Measurements from ENCODE around the gene GDPD2.
A peak's percentile ranks its signal among the peaks of the same experiment; 100 is the strongest.
"Not testable (repeated sequence)": the region's sequence is repeated elsewhere in the genome, so short reads cannot be mapped to it uniquely, and the experiment has no call there.

GDPD2 gene, protein sequence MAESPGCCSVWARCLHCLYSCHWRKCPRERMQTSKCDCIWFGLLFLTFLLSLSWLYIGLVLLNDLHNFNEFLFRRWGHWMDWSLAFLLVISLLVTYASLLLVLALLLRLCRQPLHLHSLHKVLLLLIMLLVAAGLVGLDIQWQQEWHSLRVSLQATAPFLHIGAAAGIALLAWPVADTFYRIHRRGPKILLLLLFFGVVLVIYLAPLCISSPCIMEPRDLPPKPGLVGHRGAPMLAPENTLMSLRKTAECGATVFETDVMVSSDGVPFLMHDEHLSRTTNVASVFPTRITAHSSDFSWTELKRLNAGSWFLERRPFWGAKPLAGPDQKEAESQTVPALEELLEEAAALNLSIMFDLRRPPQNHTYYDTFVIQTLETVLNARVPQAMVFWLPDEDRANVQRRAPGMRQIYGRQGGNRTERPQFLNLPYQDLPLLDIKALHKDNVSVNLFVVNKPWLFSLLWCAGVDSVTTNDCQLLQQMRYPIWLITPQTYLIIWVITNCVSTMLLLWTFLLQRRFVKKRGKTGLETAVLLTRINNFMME

DNA sequence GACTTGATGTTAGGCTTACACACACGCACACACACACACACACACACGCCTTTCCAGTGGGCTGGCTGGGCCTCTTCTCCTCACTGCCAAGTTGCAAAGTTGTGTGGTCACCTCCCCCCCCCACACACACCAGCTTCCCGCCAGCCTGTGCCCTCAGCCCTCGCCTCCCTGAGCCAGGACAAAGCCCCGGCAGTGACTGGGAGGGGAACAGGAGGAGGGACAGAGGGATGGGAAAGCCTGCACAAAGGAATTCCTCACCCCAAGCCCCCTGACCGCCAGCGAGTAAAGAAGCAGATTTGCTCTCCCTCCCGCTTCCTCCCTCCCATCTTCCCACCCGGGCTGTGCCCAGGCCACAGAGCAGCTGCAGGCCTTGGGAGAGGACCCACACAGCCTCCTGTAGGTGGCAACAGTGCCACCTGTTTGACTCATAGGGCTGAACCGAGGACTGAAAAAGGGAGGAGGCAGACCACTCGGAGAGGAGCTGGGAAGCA is at the start of gene GDPD2:
Gene GDPD2 (plus strand): TSS at position 464 of the 491 bp plus-strand sequence. CDS start 1,671 bp downstream, outside the sequence.
- peak; percentile 21 for DNase-seq

DNA sequence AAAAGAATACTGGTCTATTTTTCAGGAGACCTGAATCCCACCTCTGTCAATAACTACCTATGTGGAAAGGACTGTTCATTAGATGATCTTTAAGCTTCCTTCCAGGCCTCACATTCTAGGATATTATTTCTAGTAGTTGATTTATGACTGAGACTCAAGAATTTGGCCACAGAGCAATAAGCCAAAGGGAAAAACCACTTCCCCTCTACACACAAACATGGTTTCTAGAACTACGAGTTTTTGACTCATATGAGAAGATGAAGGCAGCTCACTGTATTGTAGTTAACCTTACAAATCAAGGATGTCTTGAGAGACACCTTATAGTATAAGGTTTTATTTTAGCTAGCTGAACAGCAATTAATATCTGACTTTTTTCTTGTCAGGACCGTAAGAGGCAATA is 36.9 kb upstream of the GDPD2 start:
- DNase-seq = no peak

DNA sequence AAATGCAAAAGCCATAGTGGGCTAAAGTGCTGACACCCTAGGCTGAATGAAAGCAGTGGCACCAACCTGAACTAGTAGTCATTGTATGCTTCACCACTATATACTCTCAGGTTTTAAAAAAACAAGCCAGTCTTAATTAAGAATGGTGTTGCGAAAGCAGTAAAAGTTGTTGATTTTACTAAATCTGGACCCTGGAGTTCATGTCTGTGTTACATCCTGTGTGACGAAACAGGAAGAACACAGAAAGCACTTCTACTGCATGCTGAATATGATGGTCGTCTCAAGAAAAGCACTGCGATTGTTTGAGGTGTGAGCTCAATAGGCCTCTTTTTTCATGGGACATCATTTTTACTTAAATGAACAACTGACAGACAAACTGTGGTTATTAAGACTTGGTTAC is 24.2 kb upstream of the GDPD2 start:
- DNase-seq = no peak

DNA sequence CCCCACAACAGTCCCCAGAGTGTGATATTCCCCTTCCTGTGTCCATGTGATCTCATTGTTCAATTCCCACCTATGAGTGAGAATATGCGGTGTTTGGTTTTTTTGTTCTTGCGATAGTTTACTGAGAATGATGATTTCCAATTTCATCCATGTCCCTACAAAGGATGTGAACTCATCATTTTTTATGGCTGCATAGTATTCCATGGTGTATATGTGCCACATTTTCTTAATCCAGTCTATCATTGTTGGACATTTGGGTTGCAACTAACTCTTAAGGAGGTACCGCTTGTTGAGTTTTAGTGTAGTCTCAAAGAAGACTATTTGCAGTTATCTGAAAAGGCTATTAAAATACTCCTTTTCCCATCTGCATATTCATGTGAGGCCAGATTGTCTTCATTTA is 22.9 kb upstream of the GDPD2 start:
- DNase-seq = not testable (repeated sequence)

DNA sequence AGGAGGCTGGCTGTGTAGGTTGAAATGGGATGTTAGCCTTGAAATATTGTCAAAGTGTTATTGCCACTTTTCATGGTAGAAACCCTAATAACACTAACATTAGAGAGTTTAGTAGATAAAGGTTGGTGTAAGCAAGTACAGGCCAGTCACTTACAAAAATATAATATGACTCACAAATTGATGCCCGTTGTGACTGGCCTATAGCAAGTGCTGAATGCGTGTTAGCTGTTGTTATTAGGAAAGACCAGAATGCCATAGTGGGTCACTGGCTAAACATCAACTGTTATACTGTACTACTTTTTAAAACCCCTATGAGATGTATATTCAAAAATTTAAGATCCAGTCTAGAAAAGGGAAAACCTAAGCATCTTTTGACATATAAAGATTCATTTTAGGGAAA is 20.4 kb upstream of the GDPD2 start:
- DNase-seq = no peak

DNA sequence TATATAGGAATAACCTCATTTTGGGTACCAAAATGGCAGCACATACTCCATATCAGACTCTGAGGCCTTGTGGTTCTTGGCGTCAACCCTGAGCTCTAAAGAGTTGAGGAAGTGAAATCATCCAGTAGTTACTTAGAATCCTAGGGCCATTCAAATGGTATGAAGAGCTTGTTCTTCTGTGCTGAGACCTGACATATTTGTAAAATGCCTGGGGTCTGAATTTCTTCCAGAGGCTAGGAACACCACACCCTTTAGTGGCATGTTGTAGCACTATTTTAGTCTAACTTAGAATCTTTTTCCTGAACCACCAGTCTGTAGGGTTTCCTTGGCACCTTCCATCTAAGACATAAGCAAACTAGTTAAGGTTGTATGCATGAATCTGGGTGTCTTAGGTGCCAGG is 18.1 kb upstream of the GDPD2 start:
- DNase-seq = no peak

DNA sequence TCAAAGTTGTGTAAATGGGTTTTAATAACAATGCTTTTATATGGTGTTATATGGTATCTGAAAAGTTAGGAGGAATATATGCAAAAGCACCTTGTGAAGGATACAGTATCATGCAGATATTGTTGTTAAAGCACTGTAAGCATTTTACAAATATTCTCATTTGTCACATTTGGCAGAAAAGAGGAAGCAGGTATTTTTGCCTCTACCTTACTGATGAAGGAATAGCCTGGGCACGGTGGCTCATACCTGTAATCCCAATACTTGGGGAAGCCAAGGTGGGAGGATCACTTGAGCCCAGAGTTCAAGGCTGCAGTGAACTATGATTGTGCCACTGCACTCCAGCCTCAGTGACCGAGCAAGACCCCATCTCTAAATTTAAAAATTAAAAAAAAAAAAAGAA is 12.2 kb upstream of the GDPD2 start:
- DNase-seq = no peak

DNA sequence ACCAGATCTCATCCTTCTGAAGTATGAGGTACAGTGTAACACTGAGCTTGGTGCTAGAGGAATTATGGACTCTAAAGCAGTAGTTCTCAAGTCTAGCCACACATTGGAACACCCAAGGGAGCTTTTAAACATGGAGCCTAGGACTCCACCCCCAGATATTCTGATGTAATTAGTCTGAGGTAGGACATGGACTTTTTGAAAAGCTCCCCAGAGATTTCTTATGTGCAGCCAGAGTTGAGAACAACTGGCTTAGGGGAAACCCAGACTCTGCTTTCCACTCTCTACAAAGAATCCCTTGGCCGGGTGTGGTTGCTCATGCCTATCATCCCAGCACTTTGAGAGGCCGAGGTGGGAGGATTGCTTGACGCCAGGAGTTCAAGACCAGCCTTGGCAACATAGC is 11.6 kb upstream of the GDPD2 start:
- no peak for DNase-seq

DNA sequence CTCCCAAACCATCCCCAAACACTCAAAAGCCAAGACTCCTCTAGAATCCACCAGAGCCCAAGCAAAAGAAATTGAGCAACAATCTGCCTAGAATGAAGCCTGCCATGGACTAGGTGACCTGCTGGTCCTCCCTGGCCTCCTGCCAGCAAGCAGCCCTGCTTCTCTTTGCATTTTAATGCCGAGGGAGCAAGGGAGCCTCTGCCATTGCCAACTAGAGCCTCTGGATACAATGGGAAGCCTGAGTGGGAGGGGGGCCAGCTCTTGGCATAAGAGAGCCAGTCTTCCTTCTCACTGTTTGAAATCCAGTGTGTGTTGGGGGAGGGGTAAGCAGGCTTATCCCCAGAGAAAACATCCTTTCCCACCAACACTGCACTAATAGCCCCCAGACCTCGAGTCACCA is 1.5 kb upstream of the GDPD2 start:
- peak; percentile 15 for DNase-seq

DNA sequence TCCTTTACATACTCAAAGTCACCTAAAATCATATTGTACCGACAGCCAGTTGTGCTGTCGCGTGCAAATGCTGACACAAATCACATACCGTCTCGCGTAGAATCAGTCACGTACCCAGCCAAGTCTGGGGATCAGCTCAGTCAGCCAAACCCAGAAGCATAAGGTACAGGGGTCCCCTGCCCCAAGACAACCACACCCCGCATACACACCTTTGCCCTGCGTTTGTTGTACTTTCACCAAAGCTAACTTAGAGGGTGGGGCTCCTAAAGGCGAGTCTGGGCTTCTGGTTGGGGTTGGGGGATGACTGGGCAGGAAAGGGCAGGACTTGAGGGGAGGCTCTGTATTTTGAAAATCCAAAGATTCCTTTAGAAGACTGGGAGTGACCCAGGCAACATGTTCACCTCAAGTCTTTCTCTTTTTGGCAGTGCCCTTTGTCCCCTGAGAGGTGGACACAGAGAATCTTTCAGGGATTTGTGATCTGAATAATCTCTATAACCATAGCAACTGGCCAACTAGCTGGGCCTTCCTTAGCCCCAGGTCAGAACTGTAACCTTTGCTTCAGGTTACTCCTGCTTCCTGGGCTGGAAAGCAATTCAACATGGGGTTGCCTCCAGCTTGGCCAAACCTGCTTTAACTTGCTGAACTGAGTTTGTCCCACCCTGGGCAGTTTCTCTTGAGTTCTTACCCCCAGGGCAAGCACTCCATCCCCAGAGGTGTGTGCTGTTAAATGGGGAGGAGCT is 992 bp downstream of the GDPD2 start:
- DNase-seq = no peak

DNA sequence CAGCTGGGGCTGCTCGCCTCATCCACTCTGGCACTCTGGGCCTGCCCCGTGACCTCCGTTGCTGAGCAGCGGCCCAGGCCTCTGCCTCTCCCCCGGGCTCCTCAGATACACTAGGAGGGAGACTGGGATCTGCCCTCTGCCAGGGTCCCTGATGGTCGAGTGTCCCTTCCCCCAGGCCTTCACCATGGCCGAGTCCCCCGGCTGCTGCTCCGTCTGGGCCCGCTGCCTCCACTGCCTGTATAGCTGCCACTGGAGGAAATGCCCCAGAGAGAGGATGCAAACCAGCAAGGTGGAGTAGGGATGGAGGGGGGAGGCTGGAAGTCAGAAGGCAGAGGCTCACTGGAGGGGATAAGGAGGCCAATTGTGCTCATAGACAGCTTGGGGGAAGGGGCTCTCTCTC is 1.7 kb downstream of the GDPD2 start:
- no peak for DNase-seq

DNA sequence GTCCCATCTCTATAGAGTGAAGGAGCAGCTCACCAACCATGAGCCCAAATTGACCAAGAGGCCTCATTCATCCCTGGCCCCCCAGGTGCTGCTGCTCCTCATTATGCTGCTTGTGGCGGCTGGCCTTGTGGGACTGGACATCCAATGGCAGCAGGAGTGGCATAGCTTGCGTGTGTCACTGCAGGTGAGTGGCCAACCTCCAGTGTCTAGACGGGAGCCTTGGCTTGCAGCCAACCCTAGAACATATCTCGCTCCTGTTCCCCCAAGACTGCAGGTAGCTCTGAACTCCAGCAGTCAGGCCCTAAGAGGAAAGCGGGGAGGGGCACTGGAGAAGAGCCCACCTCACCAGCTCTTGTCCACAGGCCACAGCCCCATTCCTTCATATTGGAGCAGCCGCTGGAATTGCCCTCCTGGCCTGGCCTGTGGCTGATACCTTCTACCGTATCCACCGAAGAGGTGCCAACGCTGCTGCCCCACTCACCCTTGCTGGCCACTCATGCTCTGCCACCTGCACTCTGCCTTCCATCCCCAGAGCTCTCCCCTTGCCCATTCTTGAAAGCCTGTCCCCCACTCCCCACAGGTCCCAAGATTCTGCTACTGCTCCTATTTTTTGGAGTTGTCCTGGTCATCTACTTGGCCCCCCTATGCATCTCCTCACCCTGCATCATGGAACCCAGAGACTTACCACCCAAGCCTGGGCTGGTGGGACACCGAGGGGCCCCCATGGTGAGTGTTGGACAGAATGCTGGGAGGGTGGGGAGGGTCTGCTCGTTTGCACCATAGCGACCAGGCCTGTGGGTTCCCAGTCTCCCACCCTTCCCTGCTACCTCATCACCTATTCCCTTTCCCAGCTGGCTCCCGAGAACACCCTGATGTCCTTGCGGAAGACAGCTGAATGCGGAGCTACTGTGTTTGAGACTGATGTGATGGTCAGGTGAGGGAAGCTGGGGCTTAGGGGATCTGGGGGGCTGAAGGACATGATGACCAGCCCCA is 3.5 kb downstream of the GDPD2 start:
- DNase-seq = no peak

DNA sequence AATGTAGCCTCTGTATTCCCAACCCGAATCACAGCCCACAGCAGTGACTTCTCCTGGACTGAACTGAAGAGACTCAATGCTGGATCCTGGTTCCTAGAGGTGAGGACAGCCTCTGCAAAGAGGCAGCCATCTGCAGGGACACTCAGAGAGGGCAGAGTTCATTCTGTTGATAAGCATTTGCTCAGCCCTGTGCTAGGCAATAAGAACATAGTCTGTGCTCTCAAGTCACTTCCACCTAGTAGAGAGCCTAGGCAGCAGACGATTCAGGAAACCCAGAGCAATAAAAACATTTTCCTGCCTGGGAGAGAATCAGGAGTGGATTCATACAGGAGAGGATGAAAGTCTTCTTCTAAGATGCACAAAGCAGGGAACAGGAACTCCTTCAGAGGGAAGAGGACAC is 4.3 kb downstream of the GDPD2 start:
- DNase-seq = no peak

DNA sequence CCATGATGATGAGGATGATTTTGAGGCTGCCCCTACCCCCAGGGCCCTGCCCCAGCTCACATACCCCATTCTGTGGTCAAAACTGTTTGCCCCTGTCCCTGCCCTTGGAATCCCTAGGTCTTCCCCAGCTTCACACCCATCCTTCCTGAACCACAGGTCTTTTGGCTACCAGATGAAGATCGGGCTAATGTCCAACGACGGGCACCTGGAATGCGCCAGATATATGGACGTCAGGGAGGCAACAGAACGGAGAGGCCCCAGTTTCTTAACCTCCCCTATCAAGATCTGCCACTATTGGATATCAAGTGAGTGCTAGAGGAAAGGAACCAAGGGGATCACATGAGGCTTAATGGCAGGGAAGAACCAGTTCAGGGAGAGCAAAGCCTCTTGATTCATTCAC is 6.6 kb downstream of the GDPD2 start:
- no peak for DNase-seq

DNA sequence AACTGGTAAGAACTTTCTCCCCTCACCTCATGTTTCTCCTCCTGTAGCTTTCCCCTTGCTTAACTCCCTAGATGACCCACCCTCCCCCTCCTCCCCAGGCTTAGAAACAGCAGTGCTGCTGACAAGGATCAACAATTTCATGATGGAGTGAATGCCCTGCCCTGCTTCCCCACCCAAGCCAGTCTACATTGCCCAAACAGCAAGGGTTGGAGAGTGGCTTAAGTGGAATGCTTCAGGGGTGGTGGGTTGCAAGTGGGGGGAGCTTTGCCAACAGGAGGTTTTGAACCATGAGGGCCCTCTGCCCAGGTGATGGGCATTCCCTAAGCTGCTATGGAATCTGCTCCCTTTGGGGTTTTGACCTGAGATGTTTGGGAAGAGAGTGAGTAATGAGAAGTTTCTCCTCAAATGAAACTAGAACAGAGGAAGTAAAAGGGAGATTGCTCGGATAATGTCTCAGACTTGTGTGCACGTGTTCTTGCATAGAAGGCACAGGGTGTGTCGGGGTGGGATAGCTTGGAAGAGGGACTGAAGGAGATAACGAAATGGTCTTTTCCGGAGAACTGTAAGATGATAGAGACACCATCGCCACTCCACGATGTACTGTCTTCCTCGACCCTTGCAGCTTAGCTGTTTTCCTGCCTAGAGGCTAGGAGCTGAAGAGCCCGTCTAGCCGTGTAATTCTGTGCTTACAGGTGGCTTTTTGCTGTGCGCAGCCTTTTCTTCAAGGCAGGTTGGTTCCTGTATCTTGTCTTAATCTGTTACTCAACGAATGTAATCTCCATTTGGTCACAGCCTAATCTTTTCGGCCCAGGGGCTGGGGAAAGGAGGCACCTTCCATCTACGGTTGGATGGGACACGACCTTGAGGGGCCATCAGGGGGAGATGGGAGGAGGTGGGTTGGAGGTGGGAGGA is 10.1 kb downstream of the GDPD2 start:
- DNase-seq = no peak

DNA sequence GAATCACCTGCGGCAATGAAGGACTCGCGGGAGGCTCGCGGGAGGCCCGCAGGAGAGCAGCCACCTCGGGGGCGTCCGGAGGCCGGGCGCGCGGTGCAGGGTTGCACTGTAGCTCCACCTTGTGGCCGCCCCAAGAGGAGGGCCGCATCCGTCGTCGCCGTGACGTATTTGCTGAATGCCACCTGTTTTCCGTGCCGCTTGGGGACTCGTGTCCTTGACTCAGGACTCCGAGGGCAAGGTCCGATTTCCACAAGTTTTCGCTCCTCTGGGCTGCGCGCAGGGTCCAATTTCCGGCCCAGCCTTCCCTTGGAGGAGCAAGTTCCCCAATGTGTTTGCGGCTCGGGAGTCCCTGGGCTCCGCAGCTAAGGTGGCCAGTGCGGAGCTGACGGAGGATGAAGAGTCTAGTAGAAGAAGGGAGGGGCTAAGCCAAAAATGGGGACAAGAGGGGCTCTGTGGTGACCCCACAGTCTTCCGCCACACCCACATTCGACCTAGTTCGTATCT is 10.8 kb downstream of the GDPD2 start:
- DNase-seq = no peak

DNA sequence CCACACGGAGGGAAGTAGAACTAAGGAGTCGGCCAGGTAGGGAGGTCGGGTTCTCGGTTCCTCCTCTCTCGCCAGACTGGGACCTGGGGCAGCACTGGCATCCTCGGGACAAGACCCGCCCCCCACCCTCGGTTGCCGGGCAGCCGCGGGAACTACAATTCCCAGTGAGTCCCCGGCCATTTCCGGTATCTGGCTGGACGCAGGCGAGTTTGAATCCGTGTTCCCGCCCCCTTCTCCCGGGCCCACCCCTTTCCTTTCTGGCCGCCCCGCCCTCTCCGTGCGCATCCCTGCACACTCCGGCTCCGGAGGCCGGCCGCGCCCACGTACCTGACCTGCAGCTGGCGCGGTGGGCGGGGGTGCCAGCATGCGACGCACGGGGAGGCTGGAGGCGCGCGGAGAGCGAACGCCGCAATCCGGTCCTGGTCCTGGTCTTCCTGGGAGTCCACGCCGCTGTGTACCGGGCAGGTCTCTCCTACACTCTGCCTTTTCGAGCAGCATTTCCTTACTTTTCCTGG is 11.3 kb downstream of the GDPD2 start:
- peak; percentile 75 for DNase-seq

DNA sequence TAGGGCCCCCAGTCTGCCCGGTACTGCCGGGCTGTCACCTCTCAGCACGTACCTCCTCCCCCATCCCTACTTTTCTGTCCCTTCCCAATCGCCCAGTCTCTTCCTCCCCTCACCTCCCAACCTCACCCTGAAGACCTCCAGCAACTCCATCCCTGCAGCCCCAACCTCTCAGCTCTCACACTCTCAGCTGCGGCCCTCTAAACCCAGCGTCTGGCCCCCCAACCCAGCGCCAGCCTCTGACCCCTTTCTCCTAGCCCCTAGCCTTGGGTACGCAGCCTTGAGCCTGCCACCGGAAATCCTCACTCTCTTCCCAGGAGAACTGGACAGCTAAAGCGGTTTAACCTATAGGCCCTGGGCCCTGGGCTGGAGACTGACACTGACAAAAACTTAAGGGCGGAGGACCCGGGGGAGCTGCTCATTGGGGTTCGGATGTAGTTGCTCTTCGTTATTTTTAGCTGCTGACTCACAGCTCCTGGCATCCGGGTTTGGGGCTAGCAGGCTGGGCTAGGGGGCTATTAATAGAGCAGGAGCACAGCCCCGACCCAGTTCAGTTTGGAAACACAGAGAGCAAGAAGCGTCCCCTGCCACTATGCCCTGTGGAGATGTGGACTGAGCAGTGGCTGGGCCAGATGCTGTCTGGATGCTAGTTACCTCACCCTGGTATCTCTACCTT is 11.9 kb downstream of the GDPD2 start:
- DNase-seq = no peak

DNA sequence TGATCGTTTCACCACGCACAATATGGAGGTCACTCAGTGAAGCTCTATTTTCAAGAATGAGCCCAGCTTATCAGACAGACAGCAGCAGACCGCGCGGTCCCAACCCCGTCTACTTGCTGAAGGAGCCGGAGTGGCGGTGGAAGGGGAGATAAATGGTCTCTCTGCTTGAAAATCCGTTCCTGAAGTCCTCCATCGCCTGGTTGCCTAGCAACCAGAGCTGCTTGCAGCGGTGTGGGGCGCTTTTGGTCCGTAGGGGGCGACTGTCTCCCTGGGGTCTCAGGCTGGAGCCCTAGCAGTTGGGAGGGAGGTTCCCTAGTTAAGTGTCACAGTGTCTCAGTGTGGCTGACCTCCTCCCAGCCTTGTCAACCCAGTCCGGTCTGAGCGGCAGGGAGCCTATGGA is 13.2 kb downstream of the GDPD2 start:
- peak; percentile 25 for DNase-seq

DNA sequence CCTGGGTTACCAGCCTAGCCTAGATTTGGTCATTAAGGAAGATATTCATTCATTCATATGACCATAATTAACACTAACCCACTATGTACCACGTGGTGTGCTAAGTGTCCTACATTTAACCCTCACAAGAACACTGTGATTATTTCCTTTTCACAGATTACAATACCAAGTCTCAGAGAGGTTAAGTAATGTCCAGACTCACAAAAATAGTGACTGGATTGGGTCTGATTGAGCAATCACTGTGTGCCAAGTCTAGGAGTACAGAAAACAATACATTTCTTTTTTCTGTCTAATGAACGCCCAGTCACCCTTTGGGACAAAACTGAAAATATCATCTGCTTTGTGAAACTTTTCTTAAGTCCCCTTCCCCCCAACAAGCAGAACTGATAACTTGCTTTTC is 13.9 kb downstream of the GDPD2 start:
- DNase-seq = no peak

All from NCI-H1092 (cell line).